SK-N-SH (cell line): ENCODE results near the gene PARP15. TPM values are rescaled to one million over a fixed set of nuclear protein-coding genes. Genes with fewer than 3 reads are reported as not detected.

Source experiments
- CTCF ChIA-PET: fragments of 300-600, 350-600 bp; formaldehyde crosslinking; extraction: SDS; loops from one replicate; lab custom pipeline; 2021; lab: Yijun Ruan, JAX
- POLR2A ChIA-PET: fragments of 350-600 bp; sonication (Branson Sonifier 250); formaldehyde crosslinking; extraction: SDS; loops from one replicate; lab custom pipeline; 2020; ENCODE audit warnings: antibody characterized with exemption, inconsistent platforms; lab: Yijun Ruan, JAX
- DNase-seq: peaks from one replicate; pipeline ENCODE4 v3.0.0; 2012
- H2AFZ ChIP-seq: fragments of 200-600 bp; sonication (generic); 2 replicates; pipeline ENCODE4 v1.8.1; 2016; ENCODE audit warnings: antibody characterized with exemption, mild to moderate bottlenecking, low read depth
- H3F3A ChIP-seq: fragments of 200-600 bp; sonication (generic); replicated peaks from 2 replicates; pipeline ENCODE3; 2016; ENCODE audit warnings: antibody characterized with exemption, mild to moderate bottlenecking; ENCODE audit not compliant: insufficient read depth
- H3K27ac ChIP-seq, 2 experiments: fragments of 200-500 bp in 1 of 2; fragments of 200-600 bp in 1 of 2; sonication (Bioruptor generic) in 1 of 2; sonication (generic), shearing (Covaris generic) in 1 of 2; 2 replicates each; pipeline versions ENCODE4 v1.5.1 to v1.6.1; 2014 to 2016; ENCODE audit warnings: low read depth in 2 of 2, inconsistent platforms in 1 of 2, low read length in 1 of 2, mild to moderate bottlenecking in 1 of 2, mixed read lengths in 1 of 2
- H3K27me3 ChIP-seq: fragments of 200-600 bp; sonication (generic), shearing (Covaris generic); 2 replicates; pipeline ENCODE4 v1.6.1; 2016; ENCODE audit warnings: mixed run types; ENCODE audit not compliant: insufficient read depth
- H3K36me3 ChIP-seq, 2 experiments: fragments of 200-500 bp in 1 of 2; fragments of 200-600 bp in 1 of 2; sonication (Bioruptor generic) in 1 of 2; sonication (generic) in 1 of 2; replicated peaks in 1 of 2; 2 replicates each; pipeline versions ENCODE3 to v1.5.1; 2014 to 2016; ENCODE audit warnings: low read length in 1 of 2, mild to moderate bottlenecking in 1 of 2; ENCODE audit not compliant: insufficient read depth in 2 of 2, control insufficient read depth in 1 of 2
- H3K4me1 ChIP-seq, 2 experiments: fragments of 200-500 bp in 1 of 2; fragments of 200-600 bp in 1 of 2; sonication (Bioruptor generic) in 1 of 2; sonication (generic), shearing (Covaris generic) in 1 of 2; 2 replicates each; pipeline versions ENCODE4 v1.5.1 to v1.6.1; 2014 to 2016; ENCODE audit warnings: low read depth in 1 of 2, low read length in 1 of 2, mixed run types in 1 of 2; ENCODE audit not compliant: insufficient read depth in 2 of 2, control insufficient read depth in 1 of 2
- H3K4me2 ChIP-seq: fragments of 200-600 bp; sonication (generic), shearing (Covaris generic); 2 replicates; pipeline ENCODE4 v1.6.1; 2017; ENCODE audit warnings: mixed run types
- H3K4me3 ChIP-seq, 2 experiments: fragments of 200-500 bp in 1 of 2; fragments of 200-600 bp in 1 of 2; sonication (Bioruptor generic) in 1 of 2; sonication (generic), shearing (Covaris generic) in 1 of 2; 2 replicates each; pipeline versions ENCODE4 v1.5.1 to v1.8.1; 2014 to 2016; ENCODE audit warnings: low read depth in 2 of 2, inconsistent platforms in 1 of 2, low read length in 1 of 2, mild to moderate bottlenecking in 1 of 2, mixed read lengths in 1 of 2, moderate library complexity in 1 of 2
- H3K79me2 ChIP-seq: fragments of 200-600 bp; sonication (generic); 2 replicates; pipeline ENCODE4 v1.8.1; 2017; ENCODE audit warnings: mild to moderate bottlenecking; ENCODE audit not compliant: insufficient read depth
- H3K9ac ChIP-seq: fragments of 200-600 bp; sonication (generic); 2 replicates; pipeline ENCODE4 v1.6.1; 2017; ENCODE audit warnings: mixed run types
- H3K9me2 ChIP-seq: fragments of 200-600 bp; sonication (generic); 2 replicates; pipeline ENCODE4 v1.6.1; 2017; ENCODE audit warnings: mixed run types
- H3K9me3 ChIP-seq: fragments of 200-600 bp; sonication (generic); 2 replicates; pipeline ENCODE4 v1.6.1; 2017; ENCODE audit warnings: mixed run types, mild to moderate bottlenecking, moderate library complexity
- H4K20me1 ChIP-seq: fragments of 200-600 bp; sonication (generic); 2 replicates; pipeline ENCODE4 v1.6.1; 2017; ENCODE audit warnings: mild to moderate bottlenecking, mixed run types; ENCODE audit not compliant: insufficient read depth
- CHD2 ChIP-seq: fragments of 150-350 bp; IDR thresholded peaks from 2 replicates; pipeline ENCODE4 v1.6.1; 2018; ENCODE audit warnings: low read length; ENCODE audit not compliant: partially characterized antibody
- CTCF ChIP-seq: fragments of 200-600 bp; sonication (generic); IDR thresholded peaks from 2 replicates; pipeline ENCODE4 v1.6.1; 2017; ENCODE audit warnings: antibody characterized with exemption, mild to moderate bottlenecking, moderate library complexity
- EP300 ChIP-seq, 2 experiments: IDR thresholded peaks; 2 replicates each; pipeline versions ENCODE4 v1.4.0 to v1.6.1; 2012; ENCODE audit warnings: borderline replicate concordance in 1 of 2, low read depth in 1 of 2, low read length in 1 of 2
- EZH2phosphoT487 ChIP-seq: fragments of 200-600 bp; sonication (generic); IDR thresholded peaks from 2 replicates; pipeline ENCODE4 v1.6.1; 2017; ENCODE audit warnings: low read depth, mixed run types, mild to moderate bottlenecking, antibody characterized with exemption, moderate library complexity, borderline replicate concordance
- FOSL2 ChIP-seq: IDR thresholded peaks from 2 replicates; pipeline ENCODE4 v1.4.0; 2012; ENCODE audit warnings: low read depth, mild to moderate bottlenecking, moderate library complexity, borderline replicate concordance
- FOXJ3 ChIP-seq: sonication (generic); formaldehyde crosslinking; IDR thresholded peaks from 2 replicates; pipeline ENCODE4 v1.5.1; 2020; ENCODE audit warnings: mild to moderate bottlenecking, missing genetic modification reagents
- GABPA ChIP-seq: IDR thresholded peaks from 2 replicates; pipeline ENCODE4 v1.4.0; 2012; ENCODE audit warnings: low read depth, mild to moderate bottlenecking
- GATA2 ChIP-seq: sonication (generic); formaldehyde crosslinking; IDR thresholded peaks from 2 replicates; pipeline ENCODE4 v1.5.0; 2020; ENCODE audit warnings: mild to moderate bottlenecking, missing genetic modification reagents
- JUND ChIP-seq: IDR thresholded peaks from 2 replicates; pipeline ENCODE4 v1.4.0; 2012
- MXI1 ChIP-seq: IDR thresholded peaks from 2 replicates; pipeline ENCODE4 v1.6.1; 2012; ENCODE audit warnings: mild to moderate bottlenecking, low read depth, low read length, improper control_type of control experiment
- NFIC ChIP-seq: IDR thresholded peaks from 2 replicates; pipeline ENCODE4 v1.4.0; 2012; ENCODE audit warnings: borderline replicate concordance
- NRF1 ChIP-seq: IDR thresholded peaks from 2 replicates; pipeline ENCODE4 v1.6.1; 2012; ENCODE audit warnings: low read depth, mild to moderate bottlenecking, low read length
- POLR2AphosphoS5 ChIP-seq: IDR thresholded peaks from 2 replicates; pipeline ENCODE4 v1.6.1; 2012; ENCODE audit warnings: low read depth, low read length
- RXRA ChIP-seq: IDR thresholded peaks from 2 replicates; pipeline ENCODE4 v1.4.0; 2012; ENCODE audit warnings: low read depth, mild to moderate bottlenecking, borderline replicate concordance
- SIN3A ChIP-seq: IDR thresholded peaks from 2 replicates; pipeline ENCODE4 v1.6.1; 2012; ENCODE audit warnings: low read depth, mild to moderate bottlenecking, low read length, moderate library complexity, borderline replicate concordance
- TAF1 ChIP-seq: IDR thresholded peaks from 2 replicates; pipeline ENCODE4 v1.6.1; 2012; ENCODE audit warnings: low read depth, mild to moderate bottlenecking, low read length, moderate library complexity, borderline replicate concordance
- TEAD4 ChIP-seq: IDR thresholded peaks from 2 replicates; pipeline ENCODE4 v1.4.0; 2012; ENCODE audit warnings: mild to moderate bottlenecking, borderline replicate concordance; ENCODE audit not compliant: insufficient read depth
- YY1 ChIP-seq: IDR thresholded peaks from 2 replicates; pipeline ENCODE4 v1.4.0; 2012; ENCODE audit warnings: low read depth, mild to moderate bottlenecking
- WGBS: methylation state at CpG from one replicate; pipeline ENCODE4 v1.1.6; 2017; ENCODE audit warnings: low lambda C conversion rate; 5-methylcytosine and 5-hydroxymethylcytosine counted together
- polyA plus RNA-seq, 3 experiments: library from polyadenylated mRNA; depleted of rRNA; stranded (reverse); fragments of >200 nt; gene quantifications; 2 replicates each; pipeline ENCODE4 v1.2.3, GENCODE V29; 2012

Gene PARP15
- polyA plus RNA-seq, 1 of the 3 experiments (the other 2 are of a cell fraction), result not detected

DNA sequence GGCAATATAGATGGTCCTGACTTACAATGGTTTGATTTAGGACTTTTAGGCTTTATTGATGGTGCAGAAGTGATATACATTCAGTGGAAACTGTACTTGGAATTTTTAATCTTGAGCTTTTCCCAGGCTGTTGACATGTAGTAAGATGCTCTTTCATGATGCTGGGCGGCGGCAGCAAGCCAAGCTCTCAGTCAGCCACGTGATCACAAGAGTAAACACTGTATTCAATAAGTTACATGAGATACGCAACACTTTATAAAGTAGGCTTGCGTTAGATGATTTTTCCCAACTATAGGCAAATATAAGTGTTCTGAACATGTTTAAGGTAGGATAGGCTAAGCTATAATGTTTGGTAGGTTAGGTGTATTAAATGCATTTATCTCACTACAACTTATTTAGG, 31.3 kb upstream of the PARP15 start:
- no peak overlapping the region for H3K4me2 ChIP-seq
- H3K27ac ChIP-seq, result no peak overlapping the region
- no peak overlapping the region for H3K4me3 ChIP-seq
- H3K4me1 ChIP-seq, result no peaks in the 10 kb centered on the region
- H3K79me2 ChIP-seq, result no peaks in the 10 kb centered on the region
- ChIA-PET POLR2A (no interaction called here), CTCF (no interaction called here)
- H2AFZ ChIP-seq, result no peak overlapping the region
- H3K9me2 ChIP-seq, result no peaks in the 10 kb centered on the region
- no peak for DNase-seq
- no peak for TF ChIP-seq SIN3A
- no peak for TF ChIP-seq YY1
- no peak for TF ChIP-seq EP300 (IDR thresholded peaks at IDR 0.05; ENCODE audit: borderline replicate concordance in 1 of 2, low read depth in 1 of 2, low read length in 1 of 2)
- no peak for TF ChIP-seq FOXJ3 (CRISPR knock-in tag)
- no peaks in the 10 kb centered on the region for H3K27me3 ChIP-seq
- no peaks in the 10 kb centered on the region for H3K9me3 ChIP-seq
- WGBS, result 92% methylated on average over 5 of the region's 5 CpGs
- H3F3A ChIP-seq, result no peaks in the 10 kb centered on the region
- no peak overlapping the region for H3K9ac ChIP-seq
- H4K20me1 ChIP-seq, result no peaks in the 10 kb centered on the region
- H3K36me3 ChIP-seq, result peaks cover 13 to 21% of the 10 kb centered on the region in 2 experiments

DNA sequence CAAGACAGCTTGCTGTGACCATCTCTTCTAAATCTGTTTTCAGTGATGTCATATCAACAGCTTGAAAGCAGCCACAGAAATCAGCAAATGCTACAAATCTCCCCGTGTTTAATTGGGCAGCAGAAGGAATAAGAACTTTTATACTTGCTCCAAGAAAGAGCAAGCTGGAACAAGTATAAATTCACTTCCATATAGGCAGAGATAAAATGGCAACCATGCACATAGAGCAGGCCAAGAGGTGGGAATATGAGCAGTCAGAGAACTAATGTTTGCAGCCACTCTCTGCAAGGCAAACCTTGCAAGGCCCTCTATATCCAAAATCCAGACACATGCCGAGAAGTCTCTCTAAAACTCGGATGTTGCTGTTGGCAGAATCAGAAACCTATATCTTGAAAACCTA, 29.4 kb upstream of the PARP15 start:
- H3K4me1 ChIP-seq, result no peaks in the 10 kb centered on the region
- POLR2A ChIA-PET, result no interaction called here
- no peaks in the 10 kb centered on the region for H3F3A ChIP-seq
- H2AFZ ChIP-seq, result no peak overlapping the region
- no peaks in the 10 kb centered on the region for H3K79me2 ChIP-seq
- H3K9me2 ChIP-seq, result no peaks in the 10 kb centered on the region
- no peak overlapping the region for H3K4me3 ChIP-seq
- no peaks in the 10 kb centered on the region for H3K9me3 ChIP-seq
- TF ChIP-seq TAF1 (no peak), GABPA (no peak), CTCF (no peak), SIN3A (no peak)
- TF ChIP-seq, all 33 proteins: peak for 0
- Histone ChIP-seq H3K36me3 (peaks cover 13 to 22% of the 10 kb centered on the region in 2 experiments), H3K27ac (no peak overlapping the region), H3K4me2 (no peak overlapping the region), H3K9ac (no peak overlapping the region), H3K27me3 (no peaks in the 10 kb centered on the region), H4K20me1 (no peaks in the 10 kb centered on the region)
- no peak for DNase-seq
- WGBS, result 80% methylated on average over 3 of the region's 3 CpGs
- CTCF ChIA-PET, result interaction anchor here (0.7 to 1.2 kb wide), 2 partner anchors 12 to 24 kb away, joined by 3 to 4 read pairs; no protein-coding TSS in a partner anchor

DNA sequence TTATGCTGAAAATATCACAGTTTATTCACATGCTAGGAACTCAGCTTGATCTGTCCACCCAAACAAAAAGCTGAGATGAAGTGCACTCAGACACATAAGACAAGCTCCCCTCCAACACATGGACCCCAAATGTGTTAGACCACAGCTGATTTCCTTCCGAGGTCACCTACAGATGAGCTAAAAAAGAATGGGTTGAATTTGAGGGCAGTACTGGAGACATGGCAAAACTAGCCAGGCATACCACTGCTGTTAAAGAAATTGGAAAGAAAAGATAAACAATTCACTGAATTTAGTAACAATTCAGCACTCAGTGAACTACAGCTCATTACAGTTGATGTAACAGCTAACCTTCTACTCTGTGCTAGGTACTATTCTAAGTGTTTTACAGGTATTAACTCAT, 28.8 kb upstream of the PARP15 start:
- peaks cover 13 to 26% of the 10 kb centered on the region in 2 experiments for H3K36me3 ChIP-seq
- TF ChIP-seq POLR2AphosphoS5, result no peak
- no peak for TF ChIP-seq NFIC
- no peak for TF ChIP-seq FOXJ3 (CRISPR knock-in tag)
- no peak for TF ChIP-seq RXRA
- TF ChIP-seq MXI1, result no peak
- no peak for TF ChIP-seq GABPA
- no peak for TF ChIP-seq FOSL2
- no peak for TF ChIP-seq TEAD4
- no peak for TF ChIP-seq EZH2phosphoT487
- TF ChIP-seq SIN3A, result no peak
- no peak for TF ChIP-seq NRF1
- TF ChIP-seq JUND, result no peak
- TF ChIP-seq CHD2, result no peak
- TF ChIP-seq GATA2 (CRISPR knock-in tag), result no peak
- ChIA-PET CTCF (interaction anchor here (1.2 kb wide), 1 partner anchor 11 kb away, joined by 4 read pairs; no protein-coding TSS in a partner anchor), POLR2A (no interaction called here)
- no peak overlapping the region for H3K9ac ChIP-seq
- H3K4me2 ChIP-seq, result no peak overlapping the region
- H3K27me3 ChIP-seq, result no peaks in the 10 kb centered on the region
- no peaks in the 10 kb centered on the region for H3K9me3 ChIP-seq
- 95% methylated on average over 1 of the region's 1 CpG for WGBS
- H3K4me3 ChIP-seq, result no peak overlapping the region
- no peak for DNase-seq
- H3F3A ChIP-seq, result no peaks in the 10 kb centered on the region
- no peak overlapping the region for H3K27ac ChIP-seq
- no peaks in the 10 kb centered on the region for H3K9me2 ChIP-seq
- H4K20me1 ChIP-seq, result no peaks in the 10 kb centered on the region
- no peak overlapping the region for H2AFZ ChIP-seq
- no peaks in the 10 kb centered on the region for H3K79me2 ChIP-seq
- H3K4me1 ChIP-seq, result no peaks in the 10 kb centered on the region
